HG03457 (cell line): ENCODE data around the gene SLC30A9.

Source experiments
- ATAC-seq: cut with Tn5 transposase; IDR thresholded peaks from one replicate; pipeline ENCODE4 v1.9.1; 2021; ENCODE audit warnings: moderate number of reproducible peaks; ENCODE audit not compliant: unreplicated experiment

SLC30A9 gene

DNA sequence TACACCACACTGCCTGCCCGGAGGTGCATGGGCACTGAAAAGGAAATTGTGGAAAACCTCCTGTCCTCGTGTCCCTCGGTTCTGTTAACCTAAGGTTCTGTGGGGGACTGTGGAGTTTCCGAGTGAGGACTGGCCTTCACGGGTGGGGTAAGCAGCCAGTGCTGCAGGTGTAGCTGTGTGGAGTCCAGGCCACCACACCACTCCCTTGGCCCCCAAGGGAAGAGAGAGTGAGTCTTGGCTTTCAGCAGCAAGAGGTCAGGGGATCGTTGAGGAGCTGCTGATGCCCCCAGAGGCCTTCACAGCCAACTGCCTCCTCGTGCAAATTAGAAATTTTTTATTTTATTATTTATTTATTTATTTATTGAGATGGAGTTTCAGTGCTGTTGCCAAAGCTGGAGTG, 141.8 kb downstream of the SLC30A9 start:
- ATAC-seq, result no peak

GRCh38 chr4:42133006-42133405, 142.7 kb downstream of the SLC30A9 start:
- ATAC-seq, result no peak

- no peak for ATAC-seq
These were observed 146.0 kb downstream of the SLC30A9 start for GRCh38 chr4:42136371-42136770.
